GM12872 (cell line): ENCODE data around the gene SLC6A1.

Experiments
- CTCF ChIP-seq: IDR thresholded peaks from 3 replicates; pipeline ENCODE4 v1.5.1; 2011; ENCODE audit warnings: low read depth, mild to moderate bottlenecking, low read length, moderate library complexity; ENCODE audit not compliant: insufficient read depth

The SLC6A1 gene

GRCh38 chr3:11015369-11015768, 22.8 kb downstream of the SLC6A1 start:
- no peak for TF ChIP-seq CTCF

GRCh38 chr3:11016727-11017126, 24.2 kb downstream of the SLC6A1 start:
- no peak for TF ChIP-seq CTCF

GRCh38 chr3:11019116-11019819, 26.7 kb downstream of the SLC6A1 start:
- TF ChIP-seq CTCF, result no peak

- no peak for TF ChIP-seq CTCF
These were observed 28.2 kb downstream of the SLC6A1 start for GRCh38 chr3:11020764-11021163.

GRCh38 chr3:11021611-11022011, 29.1 kb downstream of the SLC6A1 start:
- TF ChIP-seq CTCF, result no peak

GRCh38 chr3:11022115-11022514, 29.6 kb downstream of the SLC6A1 start:
- TF ChIP-seq CTCF, result no peak

GRCh38 chr3:11024181-11024580, 31.6 kb downstream of the SLC6A1 start:
- TF ChIP-seq CTCF, result no peak
